IMR-90 (cell line): ENCODE measurements around the gene PRSS33. TPM values are rescaled to one million over a fixed set of nuclear protein-coding genes. Genes with fewer than 3 reads are reported as not detected.

Experiments used
- ATAC-seq: fragments of 200-7000 bp; cut with Tn5 transposase; 2 replicates; pipeline ENCODE4 v1.9.1; 2020; ENCODE audit warnings: low read depth, mild to moderate bottlenecking, moderate library complexity
- BruUV-seq: library from RNA; stranded (reverse); fragments of 400-500 nt; replicated peaks from 2 replicates; lab custom pipeline; 2021; lab: Mats Ljungman, UMichigan
- CTCF ChIA-PET: fragments of 300-600 bp; formaldehyde crosslinking; extraction: SDS; loops from one replicate; lab custom pipeline; 2021; ENCODE audit warnings: antibody characterized with exemption; lab: Yijun Ruan, JAX
- POLR2A ChIA-PET: fragments of 300-600 bp; sonication (Branson Sonifier 250); formaldehyde crosslinking; loops from one replicate; lab custom pipeline; 2022; ENCODE audit warnings: antibody characterized with exemption; ENCODE audit not compliant: unreplicated experiment; lab: Charles Lee
- DNase-seq: peaks from one replicate; pipeline ENCODE4 v3.0.0; 2013
- H2AFZ ChIP-seq: replicated peaks from 2 replicates; pipeline ENCODE3; 2013; ENCODE audit warnings: low read length, mild to moderate bottlenecking; ENCODE audit not compliant: poor library complexity
- H2AK5ac ChIP-seq: 2 replicates; pipeline ENCODE4 v1.6.1; 2013; ENCODE audit warnings: low read depth, low read length, inconsistent platforms
- H2AK9ac ChIP-seq: replicated peaks from 2 replicates; pipeline ENCODE3; 2013; ENCODE audit warnings: mild to moderate bottlenecking, low read depth, low read length, moderate library complexity; ENCODE audit not compliant: poor library complexity
- H2BK120ac ChIP-seq: 2 replicates; pipeline ENCODE4 v1.6.1; 2013; ENCODE audit warnings: low read depth, low read length, inconsistent platforms
- H2BK15ac ChIP-seq: 3 replicates; pipeline ENCODE4 v1.6.1; 2013; ENCODE audit warnings: low read depth, low read length, inconsistent platforms
- H2BK20ac ChIP-seq: 2 replicates; pipeline ENCODE4 v1.6.1; 2013; ENCODE audit warnings: low read depth, mild to moderate bottlenecking, inconsistent platforms, low read length, moderate library complexity
- H2BK5ac ChIP-seq: 2 replicates; pipeline ENCODE4 v1.6.1; 2013; ENCODE audit warnings: mild to moderate bottlenecking, low read depth, low read length, inconsistent platforms; ENCODE audit not compliant: poor library complexity, severe bottlenecking
- H3K14ac ChIP-seq: replicated peaks from 2 replicates; pipeline ENCODE4 v1.6.1; 2013; ENCODE audit warnings: low read depth, low read length, inconsistent platforms
- H3K18ac ChIP-seq: 2 replicates; pipeline ENCODE4 v1.6.1; 2013; ENCODE audit warnings: low read depth, low read length, control low read depth
- H3K23ac ChIP-seq: 2 replicates; pipeline ENCODE4 v1.6.1; 2013; ENCODE audit warnings: low read depth, low read length, inconsistent platforms
- H3K27ac ChIP-seq: 2 replicates; pipeline ENCODE4 v1.5.1; 2013; ENCODE audit warnings: mild to moderate bottlenecking, control low read depth, low read length; ENCODE audit not compliant: insufficient read depth
- H3K27me3 ChIP-seq: 2 replicates; pipeline ENCODE4 v1.6.1; 2013; ENCODE audit warnings: low read length; ENCODE audit not compliant: control insufficient read depth, insufficient read depth
- H3K36me3 ChIP-seq: 2 replicates; pipeline ENCODE4 v1.6.1; 2013; ENCODE audit warnings: low read length, mixed read lengths; ENCODE audit not compliant: control insufficient read depth, insufficient read depth
- H3K4ac ChIP-seq: 2 replicates; pipeline ENCODE4 v1.6.1; 2013; ENCODE audit warnings: low read depth, low read length, inconsistent platforms
- H3K4me1 ChIP-seq: 2 replicates; pipeline ENCODE4 v1.6.1; 2013; ENCODE audit warnings: low read length, mixed read lengths; ENCODE audit not compliant: control insufficient read depth, insufficient read depth
- H3K4me2 ChIP-seq: 2 replicates; pipeline ENCODE4 v1.6.1; 2013; ENCODE audit warnings: low read depth, mild to moderate bottlenecking, control low read depth, low read length, moderate library complexity
- H3K4me3 ChIP-seq: 2 replicates; pipeline ENCODE4 v1.5.1; 2013; ENCODE audit warnings: low read depth, mild to moderate bottlenecking, control low read depth, low read length, moderate library complexity; ENCODE audit not compliant: insufficient read depth
- H3K56ac ChIP-seq: 2 replicates; pipeline ENCODE4 v1.6.1; 2013; ENCODE audit warnings: low read length, inconsistent platforms; ENCODE audit not compliant: insufficient read depth; ENCODE audit errors: extremely low read depth
- H3K79me1 ChIP-seq, 2 experiments: 2 replicates each; pipeline ENCODE4 v1.6.1; 2013; ENCODE audit warnings: low read length in 2 of 2, inconsistent platforms in 1 of 2, low read depth in 1 of 2
- H3K9ac ChIP-seq: 2 replicates; pipeline ENCODE4 v1.6.1; 2013; ENCODE audit warnings: low read depth, low read length, control low read depth
- H3K9me1 ChIP-seq: 2 replicates; pipeline ENCODE4 v1.6.1; 2013; ENCODE audit warnings: low read length, inconsistent platforms; ENCODE audit not compliant: insufficient read depth
- H3K9me3 ChIP-seq: 2 replicates; pipeline ENCODE4 v1.6.1; 2013; ENCODE audit warnings: low read length; ENCODE audit not compliant: control insufficient read depth, insufficient read depth
- H4K20me1 ChIP-seq: 2 replicates; pipeline ENCODE4 v1.6.1; 2013; ENCODE audit warnings: low read length, inconsistent platforms; ENCODE audit not compliant: insufficient read depth
- H4K5ac ChIP-seq: 2 replicates; pipeline ENCODE4 v1.6.1; 2013; ENCODE audit warnings: mild to moderate bottlenecking, low read depth, low read length, control low read depth
- H4K8ac ChIP-seq, 2 experiments: 2 replicates each; pipeline ENCODE4 v1.6.1; 2013; ENCODE audit warnings: low read depth in 2 of 2, low read length in 2 of 2, control low read depth in 1 of 2, inconsistent platforms in 1 of 2
- H4K91ac ChIP-seq: 2 replicates; pipeline ENCODE4 v1.6.1; 2013; ENCODE audit warnings: low read depth, low read length, inconsistent platforms; ENCODE audit not compliant: insufficient read depth
- BHLHE40 ChIP-seq: fragments of 150-350 bp; IDR thresholded peaks from 2 replicates; pipeline ENCODE4 v1.6.1; 2016; ENCODE audit warnings: mild to moderate bottlenecking, low read depth, low read length
- CEBPB ChIP-seq: IDR thresholded peaks from 2 replicates; pipeline ENCODE4 v1.6.1; 2012; ENCODE audit warnings: low read depth, low read length, improper control_type of control experiment
- MAFK ChIP-seq: IDR thresholded peaks from 2 replicates; pipeline ENCODE4 v1.6.1; 2012; ENCODE audit warnings: low read depth, low read length, improper control_type of control experiment
- MAZ ChIP-seq: IDR thresholded peaks from 2 replicates; pipeline ENCODE4 v1.6.1; 2012; ENCODE audit warnings: low read depth, mild to moderate bottlenecking, low read length, improper control_type of control experiment, moderate library complexity, borderline replicate concordance
- POLR2A ChIP-seq: IDR thresholded peaks from 2 replicates; pipeline ENCODE4 v1.6.1; 2012; ENCODE audit warnings: mild to moderate bottlenecking, low read depth, low read length
- USF2 ChIP-seq: fragments of 150-350 bp; IDR thresholded peaks from 2 replicates; pipeline ENCODE4 v1.6.1; 2017; ENCODE audit warnings: mild to moderate bottlenecking, antibody characterized with exemption, low read length, low read depth
- WGBS, 2 experiments: methylation state at CpG; one replicate each; pipeline versions ENCODE4 v1.1.5 to v1.1.7; 2013; ENCODE audit warnings: missing lambda C conversion rate in 2 of 2; ENCODE audit not compliant: insufficient read length in 1 of 2; ENCODE audit errors: extremely low coverage in 2 of 2; 5-methylcytosine and 5-hydroxymethylcytosine counted together
- dilution Hi-C: fragments of 300-500 bp; cut with HindIII; formaldehyde crosslinking; loops from one replicate; pipeline ENCODE4 v1.14.3; 2018; ENCODE audit warnings: low sequenced_read_pairs; ENCODE audit not compliant: unreplicated experiment
- in situ Hi-C: fragments of 300-500 bp; cut with MboI; formaldehyde crosslinking; loops from 3 replicates; pipeline ENCODE4 v1.14.3; 2019; ENCODE audit warnings: low sequenced_read_pairs, inconsistent platforms, mixed read lengths
- intact Hi-C: fragments of 100-400 bp; cut with micrococcal nuclease; formaldehyde crosslinking; loops from 2 replicates; pipeline ENCODE4 v1.10.0; 2022
- polyA plus RNA-seq, 3 experiments: library from polyadenylated mRNA; depleted of rRNA; stranded (reverse); fragments of >200 nt; gene quantifications; 2 replicates each; pipeline ENCODE4 v1.2.3, GENCODE V29; 2012; ENCODE audit warnings: low replicate concordance in 1 of 3
- total RNA-seq: library from RNA; depleted of rRNA; stranded (reverse); fragments of >200 nt; gene quantifications from 2 replicates; pipeline ENCODE4 v1.2.3, GENCODE V29; 2012

PRSS33 gene
- total and polyA plus RNA-seq, 2 of the 4 experiments (the other 2 are of a cell fraction), result not detected

GRCh38 chr16:2830355-2830695 lies 43.0 kb upstream of the PRSS33 start:
- Histone ChIP-seq H4K91ac (no peak overlapping the region), H3K4me2 (no peak overlapping the region), H3K23ac (no peak overlapping the region), H2BK5ac (no peak overlapping the region), H2BK15ac (no peak overlapping the region), H3K14ac (no peak overlapping the region), H3K4me3 (no peak overlapping the region), H3K18ac (no peak overlapping the region), H4K20me1 (0 out of 2 replicates have a peak, but pooled peaks cover 2% of the 10 kb centered on the region), H3K4me1 (peaks cover 2% of the 10 kb centered on the region), H3K27me3 (peaks cover 44% of the 10 kb centered on the region), H2AK9ac (no peak overlapping the region), H3K4ac (no peak overlapping the region), H2BK120ac (no peak overlapping the region), H4K8ac (no peak overlapping the region), H4K5ac (no peak overlapping the region), H2BK20ac (no peak overlapping the region), H3K79me1 (no peaks in the 10 kb centered on the region), H2AK5ac (no peak overlapping the region), H3K9me3 (no peaks in the 10 kb centered on the region), H3K9ac (no peak overlapping the region), H3K27ac (no peak overlapping the region), H2AFZ (peak overlapping the region; percentile 39), H3K9me1 (peaks cover 4% of the 10 kb centered on the region), H3K56ac (no peak overlapping the region), H3K36me3 (no peaks in the 10 kb centered on the region)
- DNase-seq (no peak), ATAC-seq (no peak)
- TF ChIP-seq USF2 (no peak), POLR2A (no peak), MAFK (no peak), BHLHE40 (no peak), CEBPB (no peak), MAZ (no peak)
- dilution Hi-C loops (no loop called here), intact Hi-C loops (no loop called here), in situ Hi-C loops (loop anchor here (10.0 kb wide), 1 partner anchor 84 kb away; the partner anchor contains the start of gene FLYWCH1)
- CTCF ChIA-PET, result no interaction called here
- POLR2A ChIA-PET, result no interaction called here
- no TSS peak for BruUV-seq
- WGBS, 2 experiments, result no CpG with 5 or more reads among the region's 5 CpGs
